ENCODE measurements around the gene TMEM191C. TPM values are rescaled to one million over a fixed set of nuclear protein-coding genes. Genes with fewer than 3 reads are reported as not detected.

TMEM191C gene
- total RNA-seq, 3 donors from 2014 or later (not counting 1 experiment from before 2014, with no cell fraction given) = 2.1 to 3.4 (median 3.2) TPM

- no peak for TF ChIP-seq CTCF (IDR thresholded peaks at IDR 0.05)
- Histone ChIP-seq H3K4me1 (ENCODE audit: control insufficient read depth, insufficient read depth, low read length) (no peaks in the 10 kb centered on the region), H3K36me3 (ENCODE audit: control insufficient read depth, insufficient read depth, low read length) (peaks cover 14% of the 10 kb centered on the region), H3K27ac (ENCODE audit: low read length) (no peak overlapping the region), H3K9me3 (ENCODE audit: control insufficient read depth, insufficient read depth, low read length) (no peaks in the 10 kb centered on the region), H3K27me3 (ENCODE audit: control insufficient read depth, insufficient read depth, low read length) (no peaks in the 10 kb centered on the region), H3K4me3 (ENCODE audit: low read length) (no peak overlapping the region)
- H3K27ac Mint-ChIP-seq = peak overlapping the region in 1 of 2 donors; percentile 38
- H3K36me3 Mint-ChIP-seq = no peaks in the 10 kb centered on the region
- ATAC-seq (no peak), DNase-seq (peak in 1 of 2 donors; percentile 14)
- no peaks in the 10 kb centered on the region for H3K4me1 Mint-ChIP-seq
- H3K4me3 Mint-ChIP-seq = no peak overlapping the region
- no peaks in the 10 kb centered on the region for H3K27me3 Mint-ChIP-seq (ENCODE audit: low read depth in 2 of 2)
- intact Hi-C loops (cut with micrococcal nuclease) = no loop called here
- 97% methylated on average over 27 of the region's 27 CpGs for WGBS (ENCODE audit: insufficient coverage)
- no peaks in the 10 kb centered on the region for H3K9me3 Mint-ChIP-seq
Measured at GRCh38 chr22:21445437-21446127, 21.6 kb upstream of the TMEM191C start.

- Mint-ChIP-seq H3K36me3 (no peaks in the 10 kb centered on the region), H3K4me1 (no peaks in the 10 kb centered on the region), H3K27me3 (ENCODE audit: low read depth in 2 of 2) (no peaks in the 10 kb centered on the region), H3K27ac (peak overlapping the region in 1 of 2 donors; percentile 38), H3K4me3 (no peak overlapping the region), H3K9me3 (no peaks in the 10 kb centered on the region)
- ATAC-seq (no peak), DNase-seq (no peak)
- WGBS (ENCODE audit: insufficient coverage) = 97% methylated on average over 49 of the region's 49 CpGs
- no peak overlapping the region for H3K4me3 ChIP-seq (ENCODE audit: low read length)
- H3K27me3 ChIP-seq (ENCODE audit: control insufficient read depth, insufficient read depth, low read length) = no peaks in the 10 kb centered on the region
- TF ChIP-seq CTCF (IDR thresholded peaks at IDR 0.05) = no peak
- peaks cover 14% of the 10 kb centered on the region for H3K36me3 ChIP-seq (ENCODE audit: control insufficient read depth, insufficient read depth, low read length)
- H3K4me1 ChIP-seq (ENCODE audit: control insufficient read depth, insufficient read depth, low read length) = no peaks in the 10 kb centered on the region
- no peaks in the 10 kb centered on the region for H3K9me3 ChIP-seq (ENCODE audit: control insufficient read depth, insufficient read depth, low read length)
- intact Hi-C loops (cut with micrococcal nuclease) = no loop called here
- no peak overlapping the region for H3K27ac ChIP-seq (ENCODE audit: low read length)
Measured at GRCh38 chr22:21446128-21446826, 20.9 kb upstream of the TMEM191C start.

GRCh38 chr22:21446827-21447690 lies 20.1 kb upstream of the TMEM191C start:
- H3K4me3 Mint-ChIP-seq = no peak overlapping the region
- H3K4me1 Mint-ChIP-seq = no peaks in the 10 kb centered on the region
- TF ChIP-seq CTCF (IDR thresholded peaks at IDR 0.05) = no peak
- DNase-seq (no peak), ATAC-seq (no peak)
- H3K27me3 ChIP-seq (ENCODE audit: control insufficient read depth, insufficient read depth, low read length) = no peaks in the 10 kb centered on the region
- H3K27ac ChIP-seq (ENCODE audit: low read length) = no peak overlapping the region
- no peak overlapping the region for H3K4me3 ChIP-seq (ENCODE audit: low read length)
- WGBS (ENCODE audit: insufficient coverage) = 96% methylated on average over 33 of the region's 33 CpGs
- no peaks in the 10 kb centered on the region for H3K9me3 ChIP-seq (ENCODE audit: control insufficient read depth, insufficient read depth, low read length)
- H3K36me3 ChIP-seq (ENCODE audit: control insufficient read depth, insufficient read depth, low read length) = peaks cover 14% of the 10 kb centered on the region
- no peaks in the 10 kb centered on the region for H3K27me3 Mint-ChIP-seq (ENCODE audit: low read depth in 2 of 2)
- H3K4me1 ChIP-seq (ENCODE audit: control insufficient read depth, insufficient read depth, low read length) = no peaks in the 10 kb centered on the region
- H3K9me3 Mint-ChIP-seq = no peaks in the 10 kb centered on the region
- H3K36me3 Mint-ChIP-seq = no peaks in the 10 kb centered on the region
- H3K27ac Mint-ChIP-seq = no peak overlapping the region
- intact Hi-C loops (cut with micrococcal nuclease) = no loop called here
